ENCODE data around the gene ISL2. TPM values are rescaled to one million over a fixed set of nuclear protein-coding genes. Genes with fewer than 3 reads are reported as not detected.

Gene ISL2
- total RNA-seq, 1 donor from 2014 or later: 0.26 TPM

DNA sequence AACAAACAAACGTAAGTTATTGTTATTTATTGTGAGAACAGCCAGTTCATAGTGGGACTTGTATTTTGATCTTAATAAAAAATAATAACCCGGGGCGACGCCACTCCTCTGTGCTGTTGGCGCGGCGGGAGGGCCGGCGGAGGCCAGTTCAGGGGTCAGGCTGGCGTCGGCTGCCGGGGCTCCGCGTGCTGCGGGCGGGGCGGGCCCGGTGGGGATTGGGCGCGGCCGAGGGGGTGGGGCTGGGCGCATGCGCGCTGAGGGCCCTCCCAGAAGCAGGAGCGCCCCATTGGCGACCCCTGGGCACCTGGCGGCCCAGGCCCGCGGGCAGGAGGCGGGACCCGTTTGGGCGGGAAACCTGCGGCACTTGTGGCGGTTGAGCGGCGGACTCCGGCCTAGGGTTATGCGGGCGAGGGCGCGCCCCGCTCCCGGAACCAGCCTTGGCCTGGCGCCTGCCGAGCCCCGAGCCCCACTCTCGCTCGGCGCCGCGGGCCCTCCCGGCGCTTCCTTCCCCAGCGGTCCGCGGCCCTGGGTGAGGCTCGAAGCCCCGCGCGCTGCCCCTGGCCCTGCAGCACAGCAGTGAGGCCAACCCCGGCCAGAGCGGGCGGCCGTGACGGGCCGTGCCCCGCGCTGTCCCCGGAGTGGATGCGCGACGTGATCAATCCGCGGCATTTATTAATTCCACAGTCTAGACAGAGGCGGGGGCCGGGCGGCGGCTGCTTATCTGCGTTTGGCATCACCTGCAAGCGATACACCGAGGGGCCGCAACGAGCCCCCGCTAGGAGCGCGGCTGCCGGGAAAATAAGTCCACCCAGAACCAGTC is 6.0 kb downstream of the ISL2 start:
- DNase-seq (ENCODE audit: low read depth): no peak
- FAIRE-seq: no peak
- Histone ChIP-seq H3K27me3 (ENCODE audit: control insufficient read depth, insufficient read depth, low read length) (peaks cover 64% of the 10 kb centered on the region), H3K36me3 (ENCODE audit: control insufficient read depth, insufficient read depth, low read length) (no peaks in the 10 kb centered on the region), H3K4me3 (ENCODE audit: low read depth, low read length) (no peak overlapping the region)
- TF ChIP-seq CTCF (IDR thresholded peaks at IDR 0.05; ENCODE audit: insufficient read depth, low read length, severe bottlenecking): no peak

GRCh38 chr15:76343313-76343996 is 6.9 kb downstream of the ISL2 start:
- Histone ChIP-seq H3K27me3 (ENCODE audit: control insufficient read depth, insufficient read depth, low read length) (peaks cover 59% of the 10 kb centered on the region), H3K4me3 (ENCODE audit: low read depth, low read length) (no peak overlapping the region), H3K36me3 (ENCODE audit: control insufficient read depth, insufficient read depth, low read length) (no peaks in the 10 kb centered on the region)
- FAIRE-seq: no peak
- DNase-seq (ENCODE audit: low read depth): no peak
- no peak for TF ChIP-seq CTCF (IDR thresholded peaks at IDR 0.05; ENCODE audit: insufficient read depth, low read length, severe bottlenecking)

DNA sequence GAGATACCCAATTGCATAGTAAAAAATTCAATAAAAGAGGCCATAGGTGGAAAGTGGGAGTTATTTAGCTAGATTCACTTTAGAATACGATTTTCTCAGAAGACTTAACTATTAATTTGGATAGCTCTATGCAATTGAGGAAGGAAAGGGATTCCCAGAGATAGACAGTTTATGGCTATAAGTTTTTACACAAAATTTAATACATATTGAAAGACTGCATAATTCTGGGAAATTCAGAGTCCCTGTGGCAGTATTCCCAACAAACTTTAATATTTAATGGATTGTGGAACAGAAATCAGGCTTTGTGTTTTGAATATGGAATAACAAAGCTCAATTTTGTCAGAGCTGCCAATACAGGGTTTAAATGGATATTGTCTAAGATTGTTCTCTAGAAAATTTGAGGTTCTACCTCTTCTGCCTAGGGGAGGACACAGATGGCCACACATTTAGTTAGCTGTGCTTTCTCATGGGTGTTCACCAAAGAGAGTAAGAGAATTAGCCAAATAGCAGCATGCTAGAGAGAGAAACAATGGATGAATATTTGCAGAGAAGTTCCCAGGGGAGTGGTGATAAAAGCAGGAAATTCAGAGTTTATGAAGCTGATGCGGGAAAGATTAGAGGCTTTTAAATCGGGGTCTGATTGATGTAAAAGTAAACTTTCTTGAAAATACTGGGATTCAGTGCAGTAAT is 8.5 kb downstream of the ISL2 start:
- Histone ChIP-seq H3K36me3 (ENCODE audit: control insufficient read depth, insufficient read depth, low read length) (no peaks in the 10 kb centered on the region), H3K27me3 (ENCODE audit: control insufficient read depth, insufficient read depth, low read length) (peaks cover 44% of the 10 kb centered on the region), H3K4me3 (ENCODE audit: low read depth, low read length) (no peak overlapping the region)
- TF ChIP-seq CTCF (IDR thresholded peaks at IDR 0.05; ENCODE audit: insufficient read depth, low read length, severe bottlenecking): no peak
- DNase-seq (ENCODE audit: low read depth) (no peak), FAIRE-seq (no peak)

DNA sequence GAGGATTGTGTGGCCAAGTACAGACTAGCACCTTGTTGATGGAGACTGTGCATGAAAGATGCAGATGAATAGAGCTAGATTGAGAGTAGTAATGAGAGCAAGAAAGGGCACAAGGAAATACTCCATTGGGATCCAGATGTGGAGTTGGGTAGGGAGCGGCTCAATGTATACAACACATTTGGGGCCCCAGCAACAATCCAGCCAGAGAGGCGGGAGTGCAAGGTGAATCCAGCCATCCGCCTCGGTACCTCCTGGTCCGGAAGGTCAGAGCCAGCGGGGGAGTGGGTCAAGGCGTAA is 9.0 kb downstream of the ISL2 start:
- peaks cover 39% of the 10 kb centered on the region for H3K27me3 ChIP-seq (ENCODE audit: control insufficient read depth, insufficient read depth, low read length)
- no peak for TF ChIP-seq CTCF (IDR thresholded peaks at IDR 0.05; ENCODE audit: insufficient read depth, low read length, severe bottlenecking)
- H3K36me3 ChIP-seq (ENCODE audit: control insufficient read depth, insufficient read depth, low read length): no peaks in the 10 kb centered on the region
- no peak for DNase-seq (ENCODE audit: low read depth)
- FAIRE-seq: no peak
- H3K4me3 ChIP-seq (ENCODE audit: low read depth, low read length): no peak overlapping the region

- no peak for FAIRE-seq
- peak overlapping the region; percentile 35 for H3K4me3 ChIP-seq (ENCODE audit: low read depth, low read length)
- peaks cover 34% of the 10 kb centered on the region for H3K27me3 ChIP-seq (ENCODE audit: control insufficient read depth, insufficient read depth, low read length)
- no peaks in the 10 kb centered on the region for H3K36me3 ChIP-seq (ENCODE audit: control insufficient read depth, insufficient read depth, low read length)
- DNase-seq (ENCODE audit: low read depth): no peak
- no peak for TF ChIP-seq CTCF (IDR thresholded peaks at IDR 0.05; ENCODE audit: insufficient read depth, low read length, severe bottlenecking)
Measured at GRCh38 chr15:76345880-76346668, 9.5 kb downstream of the ISL2 start.
